Activated naive CD8-positive, alpha-beta T cell (primary cell): ENCODE results near the gene SCLY.

ENCODE experiments used
- H3K27ac Mint-ChIP-seq: one replicate; pipeline ENCODE4 v1.8.0; 2021; ENCODE audit warnings: mixed read lengths
- H3K27me3 Mint-ChIP-seq: one replicate; pipeline ENCODE4 v1.8.0; 2021; ENCODE audit warnings: mixed read lengths
- H3K36me3 Mint-ChIP-seq: one replicate; pipeline ENCODE4 v1.8.0; 2021; ENCODE audit warnings: mixed read lengths
- H3K4me1 Mint-ChIP-seq: one replicate; pipeline ENCODE4 v1.8.0; 2021; ENCODE audit warnings: low read depth, mixed read lengths
- H3K4me3 Mint-ChIP-seq: one replicate; pipeline ENCODE4 v1.8.0; 2021; ENCODE audit warnings: mild to moderate bottlenecking, mixed read lengths
- H3K9me3 Mint-ChIP-seq: one replicate; pipeline ENCODE4 v1.8.0; 2021; ENCODE audit warnings: low read depth, mixed read lengths

Gene SCLY, protein sequence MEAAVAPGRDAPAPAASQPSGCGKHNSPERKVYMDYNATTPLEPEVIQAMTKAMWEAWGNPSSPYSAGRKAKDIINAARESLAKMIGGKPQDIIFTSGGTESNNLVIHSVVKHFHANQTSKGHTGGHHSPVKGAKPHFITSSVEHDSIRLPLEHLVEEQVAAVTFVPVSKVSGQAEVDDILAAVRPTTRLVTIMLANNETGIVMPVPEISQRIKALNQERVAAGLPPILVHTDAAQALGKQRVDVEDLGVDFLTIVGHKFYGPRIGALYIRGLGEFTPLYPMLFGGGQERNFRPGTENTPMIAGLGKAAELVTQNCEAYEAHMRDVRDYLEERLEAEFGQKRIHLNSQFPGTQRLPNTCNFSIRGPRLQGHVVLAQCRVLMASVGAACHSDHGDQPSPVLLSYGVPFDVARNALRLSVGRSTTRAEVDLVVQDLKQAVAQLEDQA

DNA sequence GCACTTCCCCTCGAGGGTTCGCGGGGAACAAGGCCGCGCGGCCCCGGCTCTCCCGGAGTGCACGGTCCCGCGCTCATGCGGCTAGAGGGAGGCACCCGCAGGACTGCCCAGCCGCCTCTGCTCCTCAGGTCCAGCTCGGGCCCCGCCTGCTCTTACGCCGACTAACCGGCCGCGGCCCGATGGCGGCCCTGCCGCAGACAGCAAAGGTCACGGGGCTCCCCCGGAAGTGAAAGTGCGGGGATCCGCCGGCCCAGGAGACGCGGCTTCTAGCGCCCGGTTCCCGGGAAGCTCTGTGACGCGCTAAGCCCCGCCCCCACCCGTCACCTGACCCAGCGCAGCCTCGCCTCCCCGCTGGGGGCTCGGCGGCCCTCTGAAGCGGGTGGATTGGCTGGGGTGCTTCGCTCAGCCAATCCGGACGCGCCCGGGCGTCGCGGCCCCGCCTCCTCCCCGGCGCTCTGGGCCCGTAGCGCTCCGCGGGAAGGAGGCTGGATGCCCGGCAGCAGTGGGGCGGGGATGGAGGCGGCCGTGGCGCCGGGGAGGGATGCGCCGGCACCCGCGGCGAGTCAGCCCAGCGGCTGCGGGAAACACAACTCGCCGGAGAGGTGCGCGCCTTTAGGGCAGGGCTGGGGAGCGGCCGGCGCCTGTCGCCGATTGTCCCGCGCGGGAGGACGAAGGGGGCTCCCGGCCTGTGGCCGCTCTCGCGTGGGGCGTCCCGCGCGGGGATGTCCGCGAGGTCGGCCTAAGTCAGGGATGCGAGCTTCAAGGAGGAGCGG is at the start of gene SCLY:
Gene SCLY (plus strand): TSS at position 460 of the 773 bp plus-strand sequence. CDS start 54 bp downstream, at position 514.
- peaks cover 39% of the 10 kb centered on the region for H3K4me1 Mint-ChIP-seq
- peaks cover 10% of the 10 kb centered on the region for H3K27me3 Mint-ChIP-seq

DNA sequence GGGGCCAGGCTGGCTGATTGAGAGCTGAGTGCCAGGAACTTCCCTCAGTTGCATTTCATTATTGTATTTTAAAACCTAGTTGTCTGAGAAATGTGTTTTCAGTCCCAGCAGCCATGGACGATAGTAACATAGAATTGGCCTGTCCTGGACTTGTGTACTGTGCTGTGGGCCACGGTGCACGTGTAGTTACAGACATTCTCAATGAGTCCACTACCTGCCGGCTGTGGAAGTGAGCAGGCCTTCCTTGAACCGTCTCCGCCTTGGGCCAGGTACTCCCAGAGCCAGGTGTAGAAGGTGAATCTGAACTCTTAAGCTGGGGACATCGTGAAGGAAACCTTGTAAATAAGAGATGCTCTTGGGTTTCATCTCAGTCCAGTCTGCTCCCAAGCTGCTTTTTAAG is 47.0 kb upstream of the SCLY start:
- Mint-ChIP-seq H3K4me1 (peaks cover 27% of the 10 kb centered on the region), H3K27ac (no peak overlapping the region), H3K4me3 (no peak overlapping the region), H3K27me3 (no peaks in the 10 kb centered on the region), H3K9me3 (peaks cover 5% of the 10 kb centered on the region), H3K36me3 (peaks cover 25% of the 10 kb centered on the region)

More for the DNA sequence above, at the start of gene SCLY:
- H3K4me3 Mint-ChIP-seq, result peak within 1 kb of the TSS; percentile 97
- peaks cover 3% of the 10 kb centered on the region for H3K9me3 Mint-ChIP-seq
- H3K36me3 Mint-ChIP-seq, result peaks cover 17% of the 10 kb centered on the region
- H3K27ac Mint-ChIP-seq, result peak within 1 kb of the TSS; percentile 93

DNA sequence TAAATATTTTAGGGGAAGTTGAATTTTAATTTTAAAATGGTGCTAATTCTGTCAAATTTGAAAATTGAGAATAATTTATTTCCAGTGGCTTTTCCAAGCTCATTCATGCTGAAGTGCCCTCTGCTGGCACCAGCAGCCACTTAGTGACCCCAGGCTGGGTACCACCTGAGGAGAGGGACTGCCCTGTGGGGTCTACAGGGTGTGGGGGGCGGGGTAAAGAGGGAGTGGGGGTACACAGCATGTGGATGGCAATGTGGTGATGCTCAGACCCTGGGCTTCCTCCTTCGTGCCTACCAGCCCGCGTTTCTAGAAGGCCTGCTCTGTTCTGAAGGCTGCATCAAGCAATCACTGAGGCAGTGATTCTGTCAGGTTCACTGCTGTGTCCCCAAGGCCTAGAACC is 45.1 kb upstream of the SCLY start:
- H3K4me1 Mint-ChIP-seq, result peaks cover 11% of the 10 kb centered on the region
- no peak overlapping the region for H3K27ac Mint-ChIP-seq
- H3K36me3 Mint-ChIP-seq, result peaks cover 20% of the 10 kb centered on the region
- no peak overlapping the region for H3K4me3 Mint-ChIP-seq
- H3K27me3 Mint-ChIP-seq, result no peaks in the 10 kb centered on the region
- peaks cover 4% of the 10 kb centered on the region for H3K9me3 Mint-ChIP-seq

DNA sequence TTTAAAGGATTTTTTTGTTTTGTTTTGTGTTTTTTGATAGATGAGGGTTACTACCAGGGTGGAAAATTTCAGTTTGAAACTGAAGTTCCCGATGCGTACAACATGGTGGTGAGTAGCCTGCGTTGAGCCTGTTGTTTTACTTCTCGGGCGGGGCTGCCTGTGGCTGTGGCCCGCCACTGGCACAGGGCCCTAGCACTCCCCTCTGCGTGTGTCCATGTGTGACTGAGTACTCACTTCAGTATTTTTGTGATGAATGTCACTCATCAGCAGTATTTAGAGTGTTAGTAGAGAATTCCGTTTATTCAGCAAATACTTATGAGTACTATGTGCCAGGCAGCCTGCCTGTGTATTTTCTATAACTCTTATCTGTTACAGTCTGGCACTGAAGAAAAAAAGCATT is 44.3 kb upstream of the SCLY start:
- peaks cover 6% of the 10 kb centered on the region for H3K4me1 Mint-ChIP-seq
- peaks cover 13% of the 10 kb centered on the region for H3K36me3 Mint-ChIP-seq
- no peak overlapping the region for H3K27ac Mint-ChIP-seq

DNA sequence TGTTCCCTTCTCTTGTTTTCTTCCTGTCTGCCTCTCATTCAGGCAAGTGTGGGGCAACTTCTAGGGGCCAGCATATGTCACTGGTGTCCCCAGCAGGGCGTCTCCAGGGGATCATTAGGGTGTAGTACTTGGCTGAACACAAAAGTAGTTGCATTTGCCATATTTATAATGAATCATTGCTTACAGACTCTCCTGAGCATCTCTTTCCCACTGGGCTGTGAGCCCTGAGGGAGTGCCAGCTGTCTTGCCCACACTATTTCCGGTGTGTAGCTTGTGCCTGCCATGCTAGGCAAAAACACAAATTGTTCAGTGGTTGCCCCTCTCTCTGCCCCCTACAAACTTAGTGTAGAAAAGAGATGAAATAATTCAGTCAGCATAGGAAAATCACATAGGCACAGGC is 40.8 kb upstream of the SCLY start:
- Mint-ChIP-seq H3K4me1 (peaks cover 3% of the 10 kb centered on the region), H3K27ac (no peak overlapping the region), H3K36me3 (peaks cover 5% of the 10 kb centered on the region), H3K27me3 (no peaks in the 10 kb centered on the region), H3K4me3 (no peak overlapping the region), H3K9me3 (no peaks in the 10 kb centered on the region)

More for the DNA sequence above, 44.3 kb upstream of the SCLY start:
- H3K9me3 Mint-ChIP-seq, result no peaks in the 10 kb centered on the region
- no peak overlapping the region for H3K4me3 Mint-ChIP-seq
- no peaks in the 10 kb centered on the region for H3K27me3 Mint-ChIP-seq

DNA sequence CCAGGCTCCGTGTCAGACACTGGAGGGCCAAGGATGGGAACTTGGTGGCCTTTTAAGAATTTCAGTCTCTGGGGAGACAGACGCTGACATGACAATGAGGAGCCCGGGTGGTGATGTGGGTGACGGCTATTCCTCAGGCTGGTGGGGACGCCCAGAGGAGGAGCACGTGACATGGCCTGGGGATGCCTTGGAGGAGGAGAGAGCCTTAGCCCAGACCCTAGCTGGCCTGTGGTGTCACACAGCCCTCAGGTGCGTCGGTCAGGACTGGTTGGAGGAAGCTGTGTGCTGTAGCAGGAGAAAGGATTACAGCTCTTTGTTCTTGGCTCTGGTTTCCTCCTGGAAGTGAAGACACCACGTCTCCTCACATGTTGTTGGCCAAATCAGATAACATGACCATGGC is 40.0 kb upstream of the SCLY start:
- peaks cover 2% of the 10 kb centered on the region for H3K4me1 Mint-ChIP-seq
- no peaks in the 10 kb centered on the region for H3K9me3 Mint-ChIP-seq
- H3K4me3 Mint-ChIP-seq, result no peak overlapping the region
- no peaks in the 10 kb centered on the region for H3K27me3 Mint-ChIP-seq
- H3K27ac Mint-ChIP-seq, result no peak overlapping the region
- H3K36me3 Mint-ChIP-seq, result peaks cover 5% of the 10 kb centered on the region

DNA sequence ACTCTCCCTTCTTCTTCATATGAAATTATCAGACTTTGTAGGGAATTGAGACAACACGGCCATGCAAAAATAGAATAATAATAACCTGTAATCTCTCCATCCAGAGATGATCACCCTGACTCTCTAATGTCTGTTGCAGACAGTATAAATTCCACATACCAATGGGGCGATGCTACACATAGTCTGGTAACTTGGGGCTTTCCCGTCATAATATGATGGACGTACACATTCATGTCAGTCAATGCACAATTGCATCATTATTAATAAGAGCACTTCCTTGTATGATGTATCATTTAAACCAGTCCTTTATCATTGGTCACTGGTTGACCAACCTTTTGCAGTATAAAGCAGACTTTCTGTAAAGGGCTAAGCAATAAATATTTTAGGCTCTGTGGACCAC is 39.5 kb upstream of the SCLY start:
- Mint-ChIP-seq H3K4me3 (no peak overlapping the region), H3K27ac (no peak overlapping the region), H3K36me3 (peaks cover 5% of the 10 kb centered on the region), H3K9me3 (no peaks in the 10 kb centered on the region), H3K27me3 (no peaks in the 10 kb centered on the region), H3K4me1 (peaks cover 4% of the 10 kb centered on the region)

DNA sequence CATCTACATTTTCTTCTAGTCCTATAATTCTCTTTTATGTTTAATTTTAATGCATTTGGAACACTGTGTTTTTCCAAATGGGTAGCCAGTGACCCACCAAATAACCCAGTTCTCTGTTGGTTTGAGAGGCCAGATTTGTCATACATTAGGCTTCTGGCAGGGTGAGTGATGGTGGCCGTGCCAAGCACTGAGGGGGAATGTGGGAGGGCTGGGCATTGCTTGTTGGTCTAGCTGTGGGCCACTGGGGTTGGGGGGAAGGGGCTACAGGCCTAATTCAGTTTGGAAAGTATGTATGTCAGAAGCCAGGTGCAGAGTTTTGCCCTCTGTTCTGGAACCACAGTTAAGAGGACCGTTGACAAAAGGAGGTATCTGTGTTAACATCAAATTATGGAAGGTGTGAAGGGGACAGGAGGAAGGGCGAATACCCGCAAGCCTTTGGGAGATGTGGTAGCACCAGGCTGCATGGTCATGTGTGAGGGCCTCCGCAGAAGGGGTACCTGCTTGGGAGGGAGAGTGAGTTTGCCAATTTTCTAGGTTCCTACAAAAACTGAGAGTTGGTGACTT is 38.1 kb upstream of the SCLY start:
- H3K36me3 Mint-ChIP-seq, result peaks cover 5% of the 10 kb centered on the region
- no peak overlapping the region for H3K27ac Mint-ChIP-seq
- H3K9me3 Mint-ChIP-seq, result no peaks in the 10 kb centered on the region

DNA sequence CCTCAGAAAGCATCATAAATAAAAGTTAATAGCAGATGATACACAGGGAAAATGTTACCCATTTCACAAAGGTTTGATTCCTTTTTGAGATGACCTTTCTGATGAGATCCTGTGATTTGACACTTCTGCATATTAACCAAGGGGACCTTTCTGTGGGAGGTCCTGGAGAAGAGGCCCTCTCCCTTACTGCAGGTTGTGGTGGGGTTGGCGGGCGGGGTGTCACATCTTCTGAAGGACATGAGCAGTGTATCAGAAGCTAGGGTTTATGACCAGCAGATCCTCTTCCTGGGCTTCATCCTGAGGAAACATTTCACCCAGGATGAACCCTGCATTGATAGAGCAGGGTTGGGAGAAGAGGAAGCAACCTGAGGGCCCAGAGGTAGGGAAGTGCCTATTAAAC is 37.2 kb upstream of the SCLY start:
- H3K4me1 Mint-ChIP-seq, result peaks cover 4% of the 10 kb centered on the region
- no peak overlapping the region for H3K27ac Mint-ChIP-seq
- no peaks in the 10 kb centered on the region for H3K27me3 Mint-ChIP-seq
- H3K36me3 Mint-ChIP-seq, result peaks cover 2% of the 10 kb centered on the region
- H3K9me3 Mint-ChIP-seq, result no peaks in the 10 kb centered on the region
- no peak overlapping the region for H3K4me3 Mint-ChIP-seq

More for the DNA sequence above, 38.1 kb upstream of the SCLY start:
- Mint-ChIP-seq H3K27me3 (no peaks in the 10 kb centered on the region), H3K4me1 (peaks cover 4% of the 10 kb centered on the region), H3K4me3 (no peak overlapping the region)

DNA sequence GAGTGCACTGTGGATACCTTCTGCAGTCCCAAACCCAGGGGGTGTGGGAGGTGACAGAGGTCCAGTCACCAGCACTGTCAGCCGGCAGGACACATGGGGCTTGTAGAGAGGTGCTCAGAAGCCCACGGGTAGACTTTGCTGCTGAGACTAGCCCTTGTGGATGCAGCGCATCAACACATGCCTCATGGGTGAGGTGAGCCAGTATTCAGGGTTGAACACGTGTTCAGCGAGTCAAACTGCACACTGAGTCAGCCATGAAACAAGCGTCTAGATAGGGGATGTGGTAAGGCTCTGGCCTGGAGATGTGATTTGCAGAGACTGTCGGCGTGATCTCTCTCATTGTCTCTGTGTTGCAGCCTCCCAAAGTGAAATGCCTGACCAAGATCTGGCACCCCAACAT is 35.8 kb upstream of the SCLY start:
- H3K9me3 Mint-ChIP-seq, result no peaks in the 10 kb centered on the region
- peaks cover 4% of the 10 kb centered on the region for H3K4me1 Mint-ChIP-seq

DNA sequence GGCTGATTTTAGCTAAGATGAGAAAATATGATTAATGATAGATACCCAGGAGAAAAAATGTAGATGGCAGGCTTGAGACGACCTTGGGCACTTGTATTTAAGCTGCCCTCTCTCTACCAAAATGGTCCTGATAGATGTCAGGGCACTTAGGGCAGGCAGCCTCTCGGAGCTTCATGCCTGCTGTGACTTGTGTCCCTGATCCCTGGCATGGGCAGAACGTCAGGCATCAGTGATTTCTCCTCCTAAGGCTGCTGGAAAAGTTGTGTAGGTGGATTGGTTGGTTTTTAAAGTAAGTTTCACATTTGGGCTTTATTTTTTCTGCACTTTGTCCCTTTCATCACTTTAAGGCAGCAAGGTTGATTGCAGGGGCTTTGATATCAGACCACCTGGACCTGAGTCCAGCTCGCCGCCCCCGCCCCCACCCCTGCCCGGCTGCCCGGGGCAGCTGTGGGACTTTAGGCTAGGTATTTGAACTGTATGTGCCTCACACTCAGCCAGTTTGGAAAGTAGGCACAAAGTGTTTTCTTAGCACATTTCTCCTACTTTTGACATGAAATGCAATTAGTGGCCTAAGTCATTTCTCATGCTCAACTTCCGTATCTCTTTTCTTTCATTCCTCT is 35.0 kb upstream of the SCLY start:
- H3K4me1 Mint-ChIP-seq, result peaks cover 4% of the 10 kb centered on the region
- no peaks in the 10 kb centered on the region for H3K9me3 Mint-ChIP-seq
- H3K27ac Mint-ChIP-seq, result peak overlapping the region; percentile 18
- H3K4me3 Mint-ChIP-seq, result no peak overlapping the region
- peaks cover 6% of the 10 kb centered on the region for H3K36me3 Mint-ChIP-seq
- H3K27me3 Mint-ChIP-seq, result no peaks in the 10 kb centered on the region

More for the DNA sequence above, 35.8 kb upstream of the SCLY start:
- Mint-ChIP-seq H3K4me3 (no peak overlapping the region), H3K27ac (peak overlapping the region; percentile 18), H3K36me3 (peaks cover under 1% of the 10 kb centered on the region), H3K27me3 (no peaks in the 10 kb centered on the region)

DNA sequence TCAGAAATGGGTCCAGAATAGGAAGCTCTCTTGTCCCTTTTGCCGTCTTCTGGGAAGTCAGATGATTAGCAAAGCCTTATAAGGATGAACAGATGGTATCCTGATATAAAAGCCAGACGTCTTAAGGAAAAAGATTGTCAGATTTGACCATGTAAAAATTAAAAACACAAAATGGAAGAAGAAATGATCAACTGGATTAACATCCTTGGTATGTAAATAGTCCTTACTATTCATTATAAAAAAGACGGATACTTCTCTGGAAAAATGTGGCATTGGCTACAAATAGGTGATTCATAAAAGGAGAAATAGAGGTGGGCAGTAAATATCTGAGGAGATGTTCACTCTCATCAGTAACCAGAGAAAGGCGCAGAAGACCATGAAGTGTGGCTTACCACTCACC is 33.7 kb upstream of the SCLY start:
- H3K4me1 Mint-ChIP-seq, result peaks cover 4% of the 10 kb centered on the region
- no peak overlapping the region for H3K27ac Mint-ChIP-seq
- H3K9me3 Mint-ChIP-seq, result no peaks in the 10 kb centered on the region
- H3K27me3 Mint-ChIP-seq, result no peaks in the 10 kb centered on the region
- peaks cover 15% of the 10 kb centered on the region for H3K36me3 Mint-ChIP-seq
- no peak overlapping the region for H3K4me3 Mint-ChIP-seq

DNA sequence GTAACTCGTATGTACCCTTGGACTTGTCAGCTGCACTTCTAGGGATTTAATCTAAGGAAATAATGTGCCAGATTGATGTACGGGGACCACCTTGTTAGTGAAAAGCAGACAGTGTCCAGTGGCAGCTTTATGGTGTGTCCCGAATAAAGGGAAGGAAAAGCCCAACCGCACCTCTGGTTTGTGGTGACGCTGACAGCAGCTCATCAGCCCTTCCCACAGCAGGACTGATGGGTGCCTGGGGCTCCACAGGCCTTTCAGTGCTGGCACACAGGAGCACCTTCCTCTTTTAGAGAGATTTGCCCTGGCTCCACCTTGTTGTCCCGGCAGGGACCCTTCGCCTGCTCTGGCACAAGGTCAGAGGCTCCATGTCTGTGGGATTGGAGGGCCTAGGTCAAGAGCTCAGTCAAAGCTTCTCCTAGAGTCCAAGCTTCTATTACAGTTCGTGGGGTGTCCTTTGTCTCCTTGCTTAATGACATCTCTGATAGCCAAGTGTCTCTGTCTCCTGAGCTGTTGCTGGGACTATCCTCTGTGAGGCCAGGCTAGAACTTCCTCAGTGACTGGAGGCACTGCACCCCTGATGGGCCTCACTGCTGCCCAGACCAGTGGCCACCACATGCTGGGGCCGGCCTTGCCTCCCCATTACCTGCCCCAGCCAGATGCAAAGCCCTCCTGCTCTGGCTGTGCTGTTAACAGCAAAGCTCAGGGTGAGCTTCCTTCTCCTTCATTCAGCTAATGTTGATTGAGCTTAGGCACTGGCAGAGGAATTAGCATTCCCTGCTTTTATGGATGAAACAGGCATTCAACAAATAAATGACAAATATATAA is 33.0 kb upstream of the SCLY start:
- no peak overlapping the region for H3K4me3 Mint-ChIP-seq
- no peaks in the 10 kb centered on the region for H3K27me3 Mint-ChIP-seq
- H3K36me3 Mint-ChIP-seq, result peaks cover 15% of the 10 kb centered on the region
- no peak overlapping the region for H3K27ac Mint-ChIP-seq
- H3K9me3 Mint-ChIP-seq, result no peaks in the 10 kb centered on the region
- peaks cover 4% of the 10 kb centered on the region for H3K4me1 Mint-ChIP-seq

DNA sequence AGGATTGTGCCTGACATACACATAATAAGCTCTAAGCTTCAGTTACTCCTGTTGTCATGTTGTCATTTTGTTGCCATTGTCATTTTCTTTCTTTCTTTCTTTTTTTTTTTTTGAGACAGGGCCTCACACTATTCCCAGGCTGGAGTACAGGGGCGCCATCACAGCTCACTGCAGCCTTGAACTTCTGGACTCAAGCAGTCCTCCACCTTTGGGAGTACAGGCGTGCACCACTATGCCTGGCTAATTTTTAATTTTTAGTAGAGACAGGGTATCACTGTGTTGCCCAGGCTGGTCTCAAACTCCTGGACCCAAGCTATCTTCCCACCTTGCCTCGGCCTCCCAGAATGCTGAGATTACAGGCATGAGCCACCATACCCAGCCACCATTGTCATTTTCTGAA is 30.9 kb upstream of the SCLY start:
- H3K4me1 Mint-ChIP-seq, result peaks cover 4% of the 10 kb centered on the region
- peaks cover 19% of the 10 kb centered on the region for H3K36me3 Mint-ChIP-seq
- H3K4me3 Mint-ChIP-seq, result no peak overlapping the region
- no peaks in the 10 kb centered on the region for H3K27me3 Mint-ChIP-seq
- no peak overlapping the region for H3K27ac Mint-ChIP-seq
- no peaks in the 10 kb centered on the region for H3K9me3 Mint-ChIP-seq
